GM19438 (cell line): ENCODE results near the gene MMP25.
"Not testable (repeated sequence)": the region's sequence is repeated elsewhere in the genome, so short reads cannot be mapped to it uniquely, and the experiment has no call there.

ENCODE experiments used
- ATAC-seq: cut with Tn5 transposase; IDR thresholded peaks from one replicate; pipeline ENCODE4 v1.9.1; 2021; ENCODE audit warnings: low read depth; ENCODE audit not compliant: unreplicated experiment

MMP25 gene

GRCh38 chr16:3053330-3053710 lies 7.0 kb downstream of the MMP25 start:
- not testable (repeated sequence) for ATAC-seq

GRCh38 chr16:3054965-3055733 lies 8.8 kb downstream of the MMP25 start:
- ATAC-seq: no peak

- ATAC-seq: not testable (repeated sequence)
Observed at GRCh38 chr16:3055734-3056115, 9.4 kb downstream of the MMP25 start.

GRCh38 chr16:3056336-3057180 lies 10.2 kb downstream of the MMP25 start:
- no peak for ATAC-seq

GRCh38 chr16:3057181-3058138 lies 11.1 kb downstream of the MMP25 start:
- no peak for ATAC-seq

GRCh38 chr16:3058139-3059030 lies 12.0 kb downstream of the MMP25 start:
- no peak for ATAC-seq

- ATAC-seq: no peak
Observed at GRCh38 chr16:3059041-3059722, 12.8 kb downstream of the MMP25 start.

- ATAC-seq: no peak
Observed at GRCh38 chr16:3059723-3060242, 13.4 kb downstream of the MMP25 start.

GRCh38 chr16:3060339-3061127 lies 14.2 kb downstream of the MMP25 start:
- no peak for ATAC-seq

- no peak for ATAC-seq
Observed at GRCh38 chr16:3062553-3062952, 16.2 kb downstream of the MMP25 start.

- ATAC-seq: no peak
Observed at GRCh38 chr16:3063625-3064386, 17.4 kb downstream of the MMP25 start.

- ATAC-seq: no peak
Observed at GRCh38 chr16:3065069-3065741, 18.8 kb downstream of the MMP25 start, which contains the start of gene IL32. IL32 (plus strand) TSS chr16:3065640; CDS start chr16:3065812, 172 bp downstream.

GRCh38 chr16:3065742-3066439 lies 19.5 kb downstream of the MMP25 start:
- no peak for ATAC-seq

GRCh38 chr16:3066440-3066748 lies 20.0 kb downstream of the MMP25 start:
- ATAC-seq: no peak

- ATAC-seq: no peak
Observed at GRCh38 chr16:3068487-3068886, 22.1 kb downstream of the MMP25 start.

GRCh38 chr16:3069146-3069545 lies 22.8 kb downstream of the MMP25 start:
- not testable (repeated sequence) for ATAC-seq
